B cell (primary cell): ENCODE data around the gene MCAM.

ENCODE experiments used
- CTCF ChIP-seq: fragments of 200-600 bp; IDR thresholded peaks from one replicate; pipeline ENCODE4 v1.8.0; 2022; ENCODE audit warnings: antibody characterized with exemption, mild to moderate bottlenecking
- EZH2 ChIP-seq: IDR thresholded peaks from 2 replicates; pipeline ENCODE4 v1.6.1; 2012; ENCODE audit warnings: borderline replicate concordance, low read depth, mild to moderate bottlenecking, moderate library complexity, low read length; ENCODE audit not compliant: insufficient read depth, poor library complexity, severe bottlenecking

GRCh38 chr11:119335091-119335654, 18.2 kb upstream of the MCAM start:
- TF ChIP-seq CTCF, result no peak
- no peak for TF ChIP-seq EZH2
